ENCODE measurements around the gene FBXO27.

Gene FBXO27

GRCh38 chr19:39060171-39060570 lies 27.8 kb upstream of the FBXO27 start:
- Mint-ChIP-seq H3K27ac (no peak overlapping the region), H3K9me3 (peaks cover 3% of the 10 kb centered on the region), H3K4me3 (no peak overlapping the region), H3K36me3 (ENCODE audit: low read depth) (no peaks in the 10 kb centered on the region), H3K4me1 (no peaks in the 10 kb centered on the region), H3K27me3 (ENCODE audit: low read depth) (peaks cover 13% of the 10 kb centered on the region)
- TF ChIP-seq CTCF (IDR thresholded peaks at IDR 0.05; ENCODE audit: unreplicated experiment in 3 of 3) = no peak

GRCh38 chr19:39059302-39059701 lies 27.0 kb upstream of the FBXO27 start:
- Mint-ChIP-seq H3K4me3 (no peak overlapping the region), H3K9me3 (peaks cover 3% of the 10 kb centered on the region), H3K27me3 (ENCODE audit: low read depth) (peaks cover 13% of the 10 kb centered on the region), H3K27ac (no peak overlapping the region), H3K36me3 (ENCODE audit: low read depth) (no peaks in the 10 kb centered on the region), H3K4me1 (no peaks in the 10 kb centered on the region)
- TF ChIP-seq CTCF (IDR thresholded peaks at IDR 0.05; ENCODE audit: unreplicated experiment in 3 of 3) = no peak

- no peak for TF ChIP-seq CTCF (IDR thresholded peaks at IDR 0.05; ENCODE audit: unreplicated experiment in 3 of 3)
- Mint-ChIP-seq H3K4me3 (no peak overlapping the region), H3K4me1 (no peaks in the 10 kb centered on the region), H3K27ac (no peak overlapping the region), H3K9me3 (peaks cover 3% of the 10 kb centered on the region), H3K36me3 (ENCODE audit: low read depth) (no peaks in the 10 kb centered on the region), H3K27me3 (ENCODE audit: low read depth) (peaks cover 16% of the 10 kb centered on the region)
Observed at GRCh38 chr19:39057615-39058014, 25.3 kb upstream of the FBXO27 start.

- Mint-ChIP-seq H3K27ac (peak overlapping the region in 1 of 3 experiments; percentile 52), H3K4me3 (no peak overlapping the region), H3K36me3 (ENCODE audit: low read depth) (no peaks in the 10 kb centered on the region), H3K9me3 (peaks cover 3% of the 10 kb centered on the region), H3K4me1 (no peaks in the 10 kb centered on the region), H3K27me3 (ENCODE audit: low read depth) (peaks cover 10% of the 10 kb centered on the region)
- no peak for TF ChIP-seq CTCF (IDR thresholded peaks at IDR 0.05; ENCODE audit: unreplicated experiment in 3 of 3)
Observed at GRCh38 chr19:39054091-39054470, 21.7 kb upstream of the FBXO27 start.

- H3K27ac Mint-ChIP-seq = peak overlapping the region in 1 of 3 experiments; percentile 52
- peaks cover 15% of the 10 kb centered on the region for H3K27me3 Mint-ChIP-seq (ENCODE audit: low read depth)
- H3K4me3 Mint-ChIP-seq = no peak overlapping the region
- no peaks in the 10 kb centered on the region for H3K4me1 Mint-ChIP-seq
- no peak for TF ChIP-seq CTCF (IDR thresholded peaks at IDR 0.05; ENCODE audit: unreplicated experiment in 3 of 3)
- peaks cover 3% of the 10 kb centered on the region for H3K9me3 Mint-ChIP-seq
- no peaks in the 10 kb centered on the region for H3K36me3 Mint-ChIP-seq (ENCODE audit: low read depth)
Observed at GRCh38 chr19:39053276-39054090, 21.1 kb upstream of the FBXO27 start.

- H3K4me1 Mint-ChIP-seq = no peaks in the 10 kb centered on the region
- TF ChIP-seq CTCF (IDR thresholded peaks at IDR 0.05; ENCODE audit: unreplicated experiment in 3 of 3) = no peak
- peaks cover 15% of the 10 kb centered on the region for H3K27me3 Mint-ChIP-seq (ENCODE audit: low read depth)
- no peak overlapping the region for H3K27ac Mint-ChIP-seq
- H3K4me3 Mint-ChIP-seq = no peak overlapping the region
- no peaks in the 10 kb centered on the region for H3K36me3 Mint-ChIP-seq (ENCODE audit: low read depth)
- peaks cover 3% of the 10 kb centered on the region for H3K9me3 Mint-ChIP-seq
Observed at GRCh38 chr19:39052846-39053245, 20.5 kb upstream of the FBXO27 start.

Measured in nephron (organoid).